IMR-90 (cell line): ENCODE measurements around the gene NUDT12.

ENCODE experiments used
- BHLHE40 ChIP-seq: fragments of 150-350 bp; IDR thresholded peaks from 2 replicates; pipeline ENCODE4 v1.6.1; 2016; ENCODE audit warnings: mild to moderate bottlenecking, low read depth, low read length
- CEBPB ChIP-seq: IDR thresholded peaks from 2 replicates; pipeline ENCODE4 v1.6.1; 2012; ENCODE audit warnings: low read depth, low read length, improper control_type of control experiment
- FOS ChIP-seq: fragments of 150-350 bp; IDR thresholded peaks from 2 replicates; pipeline ENCODE4 v1.6.1; 2016; ENCODE audit warnings: low read depth, low read length
- MAFK ChIP-seq: IDR thresholded peaks from 2 replicates; pipeline ENCODE4 v1.6.1; 2012; ENCODE audit warnings: low read depth, low read length, improper control_type of control experiment
- MAZ ChIP-seq: IDR thresholded peaks from 2 replicates; pipeline ENCODE4 v1.6.1; 2012; ENCODE audit warnings: low read depth, mild to moderate bottlenecking, low read length, improper control_type of control experiment, moderate library complexity, borderline replicate concordance
- MXI1 ChIP-seq: IDR thresholded peaks from 2 replicates; pipeline ENCODE4 v1.6.1; 2012; ENCODE audit warnings: low read depth, mild to moderate bottlenecking, low read length, moderate library complexity, borderline replicate concordance
- POLR2A ChIP-seq: IDR thresholded peaks from 2 replicates; pipeline ENCODE4 v1.6.1; 2012; ENCODE audit warnings: mild to moderate bottlenecking, low read depth, low read length
- RAD21 ChIP-seq: IDR thresholded peaks from 2 replicates; pipeline ENCODE4 v1.6.1; 2012; ENCODE audit warnings: low read length, improper control_type of control experiment
- RCOR1 ChIP-seq: IDR thresholded peaks from 2 replicates; pipeline ENCODE4 v1.6.1; 2012; ENCODE audit warnings: mild to moderate bottlenecking, low read length, improper control_type of control experiment; ENCODE audit not compliant: insufficient replicate concordance
- RFX5 ChIP-seq: IDR thresholded peaks from 2 replicates; pipeline ENCODE4 v1.8.0; 2012; ENCODE audit warnings: low read depth, mild to moderate bottlenecking, low read length, moderate library complexity
- SMC3 ChIP-seq: fragments of 150-350 bp; IDR thresholded peaks from 2 replicates; pipeline ENCODE4 v1.6.1; 2016; ENCODE audit warnings: low read depth, mild to moderate bottlenecking, antibody characterized with exemption, low read length, moderate library complexity
- TF ChIP-seq, protein P1 (sequence below): conservative IDR thresholded peaks from 2 replicates; pipeline ENCODE4 v1.5.1; 2012; ENCODE audit warnings: mild to moderate bottlenecking, low read depth, low read length, improper control_type of control experiment
- TF ChIP-seq, protein P2 (sequence below): fragments of 150-350 bp; IDR thresholded peaks from 2 replicates; pipeline ENCODE4 v1.6.1; 2017; ENCODE audit warnings: mild to moderate bottlenecking, antibody characterized with exemption, low read length, low read depth

DNA sequence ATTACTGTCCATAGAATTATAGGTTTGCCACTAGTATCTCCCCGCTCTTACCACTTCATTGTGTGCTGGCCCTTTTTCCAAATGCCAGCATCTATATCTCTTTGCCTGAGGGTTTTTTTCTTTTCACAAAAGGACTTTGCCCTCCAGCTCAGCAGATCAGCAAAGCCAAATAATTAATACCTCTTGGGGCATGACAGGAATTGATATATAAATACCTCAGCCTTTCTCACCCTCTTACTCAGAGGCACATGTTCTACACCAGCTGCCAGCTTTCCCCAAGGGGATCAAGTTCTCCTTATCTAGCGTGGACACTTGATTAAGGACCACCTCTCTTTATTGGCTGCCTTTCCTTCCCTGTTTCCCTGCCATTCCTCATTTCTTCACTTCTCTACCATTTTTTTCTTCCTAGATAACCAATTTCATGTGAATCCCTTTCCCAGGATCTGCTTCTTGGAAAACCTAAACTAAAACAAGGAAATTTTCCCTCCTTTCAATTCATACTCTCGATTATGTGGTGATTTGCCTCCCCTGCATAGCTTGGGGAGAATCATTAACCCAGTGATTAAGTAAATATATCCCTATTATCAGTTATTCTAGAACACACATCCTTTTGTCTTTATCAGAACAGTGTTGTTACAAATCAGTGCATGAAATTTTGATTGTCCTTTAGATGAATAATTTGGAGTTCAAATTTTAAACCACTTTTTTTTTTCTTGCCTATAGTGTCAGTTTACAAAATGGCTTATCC is 6.9 kb upstream of the NUDT12 start:
- TF ChIP-seq, protein P1, sequence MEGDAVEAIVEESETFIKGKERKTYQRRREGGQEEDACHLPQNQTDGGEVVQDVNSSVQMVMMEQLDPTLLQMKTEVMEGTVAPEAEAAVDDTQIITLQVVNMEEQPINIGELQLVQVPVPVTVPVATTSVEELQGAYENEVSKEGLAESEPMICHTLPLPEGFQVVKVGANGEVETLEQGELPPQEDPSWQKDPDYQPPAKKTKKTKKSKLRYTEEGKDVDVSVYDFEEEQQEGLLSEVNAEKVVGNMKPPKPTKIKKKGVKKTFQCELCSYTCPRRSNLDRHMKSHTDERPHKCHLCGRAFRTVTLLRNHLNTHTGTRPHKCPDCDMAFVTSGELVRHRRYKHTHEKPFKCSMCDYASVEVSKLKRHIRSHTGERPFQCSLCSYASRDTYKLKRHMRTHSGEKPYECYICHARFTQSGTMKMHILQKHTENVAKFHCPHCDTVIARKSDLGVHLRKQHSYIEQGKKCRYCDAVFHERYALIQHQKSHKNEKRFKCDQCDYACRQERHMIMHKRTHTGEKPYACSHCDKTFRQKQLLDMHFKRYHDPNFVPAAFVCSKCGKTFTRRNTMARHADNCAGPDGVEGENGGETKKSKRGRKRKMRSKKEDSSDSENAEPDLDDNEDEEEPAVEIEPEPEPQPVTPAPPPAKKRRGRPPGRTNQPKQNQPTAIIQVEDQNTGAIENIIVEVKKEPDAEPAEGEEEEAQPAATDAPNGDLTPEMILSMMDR: no peak
- no peak for TF ChIP-seq POLR2A
- TF ChIP-seq RFX5: no peak
- TF ChIP-seq MAFK: no peak
- no peak for TF ChIP-seq BHLHE40
- TF ChIP-seq SMC3: no peak
- no peak for TF ChIP-seq RAD21
- TF ChIP-seq MAZ: no peak
- TF ChIP-seq, protein P2, sequence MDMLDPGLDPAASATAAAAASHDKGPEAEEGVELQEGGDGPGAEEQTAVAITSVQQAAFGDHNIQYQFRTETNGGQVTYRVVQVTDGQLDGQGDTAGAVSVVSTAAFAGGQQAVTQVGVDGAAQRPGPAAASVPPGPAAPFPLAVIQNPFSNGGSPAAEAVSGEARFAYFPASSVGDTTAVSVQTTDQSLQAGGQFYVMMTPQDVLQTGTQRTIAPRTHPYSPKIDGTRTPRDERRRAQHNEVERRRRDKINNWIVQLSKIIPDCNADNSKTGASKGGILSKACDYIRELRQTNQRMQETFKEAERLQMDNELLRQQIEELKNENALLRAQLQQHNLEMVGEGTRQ: no peak
- no peak for TF ChIP-seq RCOR1
- TF ChIP-seq FOS: no peak
- no peak for TF ChIP-seq MXI1
- TF ChIP-seq CEBPB: no peak
